H9 (cell line): ENCODE measurements around the gene CALCOCO1. TPM values are rescaled to one million over a fixed set of nuclear protein-coding genes. Genes with fewer than 3 reads are reported as not detected.

ENCODE experiments used
- DNase-seq: peaks from one replicate; pipeline ENCODE4 v3.0.0-alpha.2; 2017
- H2AFZ ChIP-seq: one replicate; pipeline ENCODE4 v1.6.1; 2013; ENCODE audit warnings: mild to moderate bottlenecking, low read length, control low read depth, moderate library complexity
- H2AK5ac ChIP-seq: 2 replicates; pipeline ENCODE4 v1.6.1; 2013; ENCODE audit warnings: low read length, control low read depth, mixed read lengths; ENCODE audit not compliant: insufficient read length
- H2BK120ac ChIP-seq: one replicate; pipeline ENCODE4 v1.6.1; 2013; ENCODE audit warnings: low read depth, mild to moderate bottlenecking, low read length, control low read depth, inconsistent platforms; ENCODE audit not compliant: poor library complexity, severe bottlenecking
- H2BK12ac ChIP-seq: 2 replicates; pipeline ENCODE4 v1.6.1; 2013; ENCODE audit warnings: low read length, control low read depth, mixed read lengths, low read depth; ENCODE audit not compliant: insufficient read length
- H2BK15ac ChIP-seq: 2 replicates; pipeline ENCODE4 v1.6.1; 2013; ENCODE audit warnings: low read depth, low read length, control low read depth
- H2BK20ac ChIP-seq: one replicate; pipeline ENCODE4 v1.6.1; 2013; ENCODE audit warnings: low read depth, mild to moderate bottlenecking, low read length, control low read depth, inconsistent platforms; ENCODE audit not compliant: poor library complexity, severe bottlenecking
- H2BK5ac ChIP-seq: 2 replicates; pipeline ENCODE4 v1.6.1; 2013; ENCODE audit warnings: low read length, control low read depth, mixed read lengths; ENCODE audit not compliant: insufficient read length
- H3K14ac ChIP-seq: 2 replicates; pipeline ENCODE4 v1.6.1; 2013; ENCODE audit warnings: low read length, control low read depth; ENCODE audit not compliant: insufficient read depth
- H3K18ac ChIP-seq: 2 replicates; pipeline ENCODE4 v1.6.1; 2013; ENCODE audit warnings: low read depth, mild to moderate bottlenecking, mixed read lengths, low read length, control low read depth; ENCODE audit not compliant: insufficient read length
- H3K23ac ChIP-seq: 2 replicates; pipeline ENCODE4 v1.6.1; 2013; ENCODE audit warnings: low read length, control low read depth, mixed read lengths, low read depth; ENCODE audit not compliant: insufficient read length
- H3K23me2 ChIP-seq: 2 replicates; pipeline ENCODE4 v1.6.1; 2013; ENCODE audit warnings: low read depth, mild to moderate bottlenecking, mixed read lengths, low read length, control low read depth; ENCODE audit not compliant: insufficient read length, poor library complexity, severe bottlenecking
- H3K27ac ChIP-seq: 2 replicates; pipeline ENCODE4 v1.5.1; 2013; ENCODE audit warnings: low read length, control low read depth, mixed read lengths, low read depth; ENCODE audit not compliant: insufficient read length
- H3K27me3 ChIP-seq: 2 replicates; pipeline ENCODE4 v1.6.1; 2013; ENCODE audit warnings: low read length, control low read depth, inconsistent platforms; ENCODE audit not compliant: insufficient read depth
- H3K4ac ChIP-seq: 2 replicates; pipeline ENCODE4 v1.6.1; 2013; ENCODE audit warnings: low read depth, mild to moderate bottlenecking, control low read depth, inconsistent platforms, low read length, moderate library complexity
- H3K4me1 ChIP-seq: 2 replicates; pipeline ENCODE4 v1.6.1; 2013; ENCODE audit warnings: low read length, control low read depth, inconsistent platforms; ENCODE audit not compliant: insufficient read depth
- H3K4me2 ChIP-seq: 2 replicates; pipeline ENCODE4 v1.6.1; 2013; ENCODE audit warnings: low read length, control low read depth, mixed read lengths; ENCODE audit not compliant: insufficient read length, insufficient read depth
- H3K56ac ChIP-seq: 2 replicates; pipeline ENCODE4 v1.6.1; 2013; ENCODE audit warnings: low read depth, mild to moderate bottlenecking, mixed read lengths, low read length, control low read depth; ENCODE audit not compliant: insufficient read length
- H3K79me1 ChIP-seq: 2 replicates; pipeline ENCODE4 v1.6.1; 2013; ENCODE audit warnings: low read depth, mild to moderate bottlenecking, moderate library complexity, low read length, control low read depth, inconsistent platforms; ENCODE audit not compliant: insufficient read depth, poor library complexity, severe bottlenecking
- H3K79me2 ChIP-seq: 2 replicates; pipeline ENCODE4 v1.6.1; 2013; ENCODE audit warnings: low read length, control low read depth, inconsistent platforms; ENCODE audit not compliant: insufficient read depth
- H3K9ac ChIP-seq: 2 replicates; pipeline ENCODE4 v1.6.1; 2013; ENCODE audit warnings: low read length, control low read depth, mixed read lengths; ENCODE audit not compliant: insufficient read length; ENCODE audit errors: extremely low read depth
- H3K9me3 ChIP-seq: one replicate; pipeline ENCODE4 v1.6.1; 2013; ENCODE audit warnings: low read depth, low read length, inconsistent platforms; ENCODE audit not compliant: control insufficient read depth
- H3T11ph ChIP-seq: one replicate; pipeline ENCODE4 v1.6.1; 2013; ENCODE audit warnings: mild to moderate bottlenecking, low read length, control low read depth, inconsistent platforms
- H4K20me1 ChIP-seq: one replicate; pipeline ENCODE4 v1.6.1; 2013; ENCODE audit not compliant: control insufficient read depth, insufficient read length, insufficient read depth
- H4K5ac ChIP-seq: 2 replicates; pipeline ENCODE4 v1.6.1; 2013; ENCODE audit warnings: low read depth, mild to moderate bottlenecking, mixed read lengths, low read length, control low read depth; ENCODE audit not compliant: insufficient read length
- H4K8ac ChIP-seq: replicated peaks from 2 replicates; pipeline ENCODE4 v1.6.1; 2013; ENCODE audit warnings: low read length, control low read depth, mixed read lengths, low read depth; ENCODE audit not compliant: insufficient read length
- H4K91ac ChIP-seq: 2 replicates; pipeline ENCODE4 v1.6.1; 2013; ENCODE audit warnings: low read depth, mild to moderate bottlenecking, moderate library complexity, mixed read lengths, low read length, control low read depth; ENCODE audit not compliant: insufficient read length
- H3K27ac Mint-ChIP-seq, 3 experiments: 2 replicates in 2 of 3; 3 replicates in 1 of 3; pipeline ENCODE4 v1.8.0; 2020 to 2021; ENCODE audit warnings: mixed read lengths in 3 of 3, mild to moderate bottlenecking in 1 of 3, moderate library complexity in 1 of 3
- H3K27me3 Mint-ChIP-seq: 2 replicates; pipeline ENCODE4 v1.8.0; 2021; ENCODE audit warnings: low read depth, mild to moderate bottlenecking, moderate library complexity, mixed read lengths
- H3K36me3 Mint-ChIP-seq, 3 experiments: 2 replicates in 2 of 3; 3 replicates in 1 of 3; pipeline ENCODE4 v1.8.0; 2020 to 2021; ENCODE audit warnings: low read depth in 3 of 3, mixed read lengths in 3 of 3; ENCODE audit not compliant: insufficient read depth in 1 of 3
- H3K4me1 Mint-ChIP-seq, 2 experiments: 2 replicates each; pipeline ENCODE4 v1.8.0; 2020; ENCODE audit warnings: mixed read lengths in 2 of 2
- H3K4me3 Mint-ChIP-seq, 2 experiments: 2 replicates in 1 of 2; 3 replicates in 1 of 2; pipeline ENCODE4 v1.8.0; 2020 to 2021; ENCODE audit warnings: mild to moderate bottlenecking in 2 of 2, mixed read lengths in 2 of 2, moderate library complexity in 1 of 2
- H3K9me3 Mint-ChIP-seq, 2 experiments: 2 replicates in 1 of 2; 3 replicates in 1 of 2; pipeline ENCODE4 v1.8.0; 2020; ENCODE audit warnings: mild to moderate bottlenecking in 2 of 2, mixed read lengths in 2 of 2, moderate library complexity in 1 of 2
- WGBS: extraction: QIAGEN DNeasy Blood & Tissue Kit; methylation state at CpG from one replicate; pipeline ENCODE4 v1.1.7; 2013; ENCODE audit warnings: missing lambda C conversion rate, low lambda C conversion rate, mixed read lengths; ENCODE audit not compliant: insufficient read length; ENCODE audit errors: extremely low coverage; 5-methylcytosine and 5-hydroxymethylcytosine counted together
- total RNA-seq: library from RNA; stranded (reverse); gene quantifications from 2 replicates; pipeline ENCODE4 v1.2.1, GENCODE V29; 2021
- TF ChIP-seq, protein P1 (sequence below): fragments of 200-600 bp; sonication (generic); conservative IDR thresholded peaks from 3 replicates; pipeline ENCODE4 v1.8.0; 2021; ENCODE audit warnings: antibody characterized with exemption, mild to moderate bottlenecking

Gene CALCOCO1
- total RNA-seq, 1 experiment from 2014 or later, result 22.3 TPM

GRCh38 chr12:53750812-53751335 is 23.6 kb upstream of the CALCOCO1 start:
- no peak overlapping the region for H3K27ac Mint-ChIP-seq
- Histone ChIP-seq H2BK12ac (no peak overlapping the region), H2AFZ (no peak overlapping the region), H4K5ac (no peak overlapping the region), H3K9me3 (no peaks in the 10 kb centered on the region), H3K18ac (no peak overlapping the region), H3K4me1 (peaks cover 4% of the 10 kb centered on the region; the same call in 1 of the 2 replicates), H4K91ac (no peak overlapping the region), H3K4ac (no peak overlapping the region), H3K23ac (no peak overlapping the region), H3K79me2 (no peaks in the 10 kb centered on the region), H3K9ac (no peak overlapping the region), H3K14ac (no peak overlapping the region), H2BK15ac (no peak overlapping the region), H4K8ac (no peak overlapping the region), H2BK20ac (no peak overlapping the region), H3K27me3 (peaks cover 59% of the 10 kb centered on the region), H4K20me1 (peaks cover 2% of the 10 kb centered on the region), H3K23me2 (peaks cover 14% of the 10 kb centered on the region), H3K27ac (no peak overlapping the region), H2BK5ac (no peak overlapping the region), H3K79me1 (no peaks in the 10 kb centered on the region), H2BK120ac (no peak overlapping the region), H3K56ac (no peak overlapping the region), H3T11ph (no peak overlapping the region), H3K4me2 (peak overlapping the region; percentile 47), H2AK5ac (no peak overlapping the region)
- H3K36me3 Mint-ChIP-seq, result peaks cover 0 to 2% (median 0%) of the 10 kb centered on the region in 3 experiments; a peak in 1 of 7 replicates
- no peak for DNase-seq
- no peaks in the 10 kb centered on the region for H3K9me3 Mint-ChIP-seq
- H3K4me3 Mint-ChIP-seq, result no peak overlapping the region; a peak in 1 of 5 replicates
- H3K27me3 Mint-ChIP-seq, result peaks cover 3% of the 10 kb centered on the region
- peaks cover 8 to 9% of the 10 kb centered on the region in 2 experiments for H3K4me1 Mint-ChIP-seq
- no CpG with 5 or more reads among the region's 36 CpGs for WGBS
- TF ChIP-seq, protein P1, sequence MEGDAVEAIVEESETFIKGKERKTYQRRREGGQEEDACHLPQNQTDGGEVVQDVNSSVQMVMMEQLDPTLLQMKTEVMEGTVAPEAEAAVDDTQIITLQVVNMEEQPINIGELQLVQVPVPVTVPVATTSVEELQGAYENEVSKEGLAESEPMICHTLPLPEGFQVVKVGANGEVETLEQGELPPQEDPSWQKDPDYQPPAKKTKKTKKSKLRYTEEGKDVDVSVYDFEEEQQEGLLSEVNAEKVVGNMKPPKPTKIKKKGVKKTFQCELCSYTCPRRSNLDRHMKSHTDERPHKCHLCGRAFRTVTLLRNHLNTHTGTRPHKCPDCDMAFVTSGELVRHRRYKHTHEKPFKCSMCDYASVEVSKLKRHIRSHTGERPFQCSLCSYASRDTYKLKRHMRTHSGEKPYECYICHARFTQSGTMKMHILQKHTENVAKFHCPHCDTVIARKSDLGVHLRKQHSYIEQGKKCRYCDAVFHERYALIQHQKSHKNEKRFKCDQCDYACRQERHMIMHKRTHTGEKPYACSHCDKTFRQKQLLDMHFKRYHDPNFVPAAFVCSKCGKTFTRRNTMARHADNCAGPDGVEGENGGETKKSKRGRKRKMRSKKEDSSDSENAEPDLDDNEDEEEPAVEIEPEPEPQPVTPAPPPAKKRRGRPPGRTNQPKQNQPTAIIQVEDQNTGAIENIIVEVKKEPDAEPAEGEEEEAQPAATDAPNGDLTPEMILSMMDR, result no peak
